GM19397 (cell line): Measurements from ENCODE around the gene CLMP.
A peak's percentile ranks its signal among the peaks of the same experiment; 100 is the strongest.
"Not testable (repeated sequence)": the region's sequence is repeated elsewhere in the genome, so short reads cannot be mapped to it uniquely, and the experiment has no call there.

Experiments
- ATAC-seq: cut with Tn5 transposase; IDR thresholded peaks from one replicate; pipeline ENCODE4 v1.9.1; 2021; ENCODE audit warnings: mild to moderate bottlenecking, moderate library complexity; ENCODE audit not compliant: unreplicated experiment

Gene CLMP

GRCh38 chr11:123091506-123091905, 103.5 kb downstream of the CLMP start:
- ATAC-seq: no peak

DNA sequence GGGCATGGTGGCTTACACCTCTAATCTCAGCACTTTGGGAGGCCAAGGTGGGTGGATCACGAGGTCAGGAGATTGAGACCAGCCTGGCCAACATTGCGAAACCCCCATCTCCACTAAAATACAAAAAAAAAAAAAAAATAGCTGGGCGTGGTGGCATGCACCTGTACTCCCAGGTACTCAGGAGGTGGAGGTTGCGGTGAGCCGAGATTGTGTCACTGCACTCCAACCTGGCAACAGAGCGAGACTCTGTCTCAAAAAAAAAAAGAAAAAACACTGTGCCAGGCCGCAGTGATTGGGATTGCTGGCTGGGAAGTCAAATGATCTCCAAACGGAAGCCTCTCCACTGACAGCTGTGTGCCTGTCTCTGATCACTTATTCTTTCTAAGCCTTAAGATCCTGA, 104.9 kb downstream of the CLMP start:
- not testable (repeated sequence) for ATAC-seq

- not testable (repeated sequence) for ATAC-seq
These were observed 106.2 kb downstream of the CLMP start for GRCh38 chr11:123088896-123089295.

GRCh38 chr11:123087657-123088056, 107.4 kb downstream of the CLMP start:
- ATAC-seq: peak; percentile 57

DNA sequence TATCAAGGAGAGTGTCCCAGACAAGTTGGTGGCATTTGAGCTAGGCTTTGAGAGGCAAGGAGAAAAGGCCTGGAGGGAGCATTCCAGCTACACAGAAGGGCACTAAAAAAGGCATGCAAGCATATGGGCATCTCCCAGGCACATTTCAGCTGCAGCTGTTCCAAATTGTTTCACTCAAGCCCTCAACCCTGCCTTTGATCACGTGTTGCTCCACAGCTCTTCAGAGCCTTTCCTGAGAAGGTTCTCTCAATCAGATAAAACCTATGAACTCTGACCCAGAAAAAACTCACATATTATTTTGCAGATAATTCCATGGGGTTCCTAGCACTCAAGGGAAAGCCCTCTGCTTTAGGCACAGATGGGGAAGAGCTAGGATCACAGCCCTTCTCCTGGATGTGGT, 108.7 kb downstream of the CLMP start:
- no peak for ATAC-seq

- no peak for ATAC-seq
These were observed 109.6 kb downstream of the CLMP start for GRCh38 chr11:123085497-123085896.

GRCh38 chr11:123084454-123084853, 110.6 kb downstream of the CLMP start:
- no peak for ATAC-seq

GRCh38 chr11:123083623-123084029, 111.4 kb downstream of the CLMP start:
- ATAC-seq: no peak

DNA sequence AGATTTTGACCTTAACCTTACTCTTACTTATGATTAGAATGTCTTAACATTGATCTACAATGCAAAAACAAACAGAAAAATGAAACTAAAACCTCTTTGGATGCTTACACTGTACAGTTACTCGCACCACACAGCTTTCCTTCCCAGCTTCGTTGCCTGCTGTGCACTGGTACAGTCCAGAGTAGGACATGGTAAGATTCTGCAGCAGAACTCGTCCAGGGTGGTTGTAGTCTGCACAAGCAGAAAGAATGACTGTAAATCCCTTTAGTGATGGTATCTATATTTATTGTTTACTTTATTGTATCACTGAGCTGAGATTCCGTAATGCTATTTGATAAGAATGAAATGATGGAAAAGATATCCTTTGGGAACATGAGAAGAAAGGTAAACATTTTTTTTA, 112.1 kb downstream of the CLMP start:
- ATAC-seq: no peak

GRCh38 chr11:123080015-123080414, 115.0 kb downstream of the CLMP start:
- ATAC-seq: no peak

DNA sequence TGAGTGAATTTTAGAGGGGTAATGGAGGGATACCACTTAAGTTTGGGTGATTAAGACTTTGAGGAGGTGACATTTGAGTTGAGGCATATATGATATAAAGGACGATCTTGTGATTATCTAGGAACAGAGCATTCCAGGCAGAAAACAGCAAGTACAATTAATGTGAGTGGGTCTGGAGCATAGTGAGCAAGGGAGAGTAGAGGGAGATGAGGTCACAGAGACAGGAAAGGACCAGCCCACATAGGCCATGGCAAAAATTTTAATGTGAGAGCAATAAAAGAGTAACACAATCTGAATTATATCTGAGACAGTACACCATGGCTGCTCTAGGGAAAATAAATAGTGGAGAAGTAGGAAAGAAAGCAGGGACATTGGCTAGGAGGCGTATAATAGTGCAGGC, 118.6 kb downstream of the CLMP start:
- ATAC-seq: no peak

GRCh38 chr11:123073343-123074057, 121.5 kb downstream of the CLMP start:
- ATAC-seq: no peak

DNA sequence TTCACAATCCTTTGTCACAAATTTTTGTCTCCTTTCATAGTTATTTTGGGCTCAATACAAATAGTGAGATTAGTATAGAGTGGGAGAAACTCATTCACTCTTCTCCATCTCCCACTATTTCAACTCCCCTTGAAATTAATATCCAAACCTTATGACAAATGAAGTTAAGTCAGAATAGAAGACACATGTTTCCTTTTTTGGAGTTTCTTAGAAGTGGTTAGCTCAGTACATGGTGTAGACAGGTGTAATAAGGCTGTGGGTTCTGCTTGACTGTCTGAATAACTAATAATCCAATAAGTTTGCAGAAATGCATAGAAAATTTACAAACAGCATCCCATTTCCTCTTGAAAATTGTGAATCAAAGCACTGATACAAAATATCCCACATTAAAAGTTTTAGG, 122.3 kb downstream of the CLMP start:
- ATAC-seq: no peak

GRCh38 chr11:123072332-123072761, 122.7 kb downstream of the CLMP start:
- no peak for ATAC-seq

DNA sequence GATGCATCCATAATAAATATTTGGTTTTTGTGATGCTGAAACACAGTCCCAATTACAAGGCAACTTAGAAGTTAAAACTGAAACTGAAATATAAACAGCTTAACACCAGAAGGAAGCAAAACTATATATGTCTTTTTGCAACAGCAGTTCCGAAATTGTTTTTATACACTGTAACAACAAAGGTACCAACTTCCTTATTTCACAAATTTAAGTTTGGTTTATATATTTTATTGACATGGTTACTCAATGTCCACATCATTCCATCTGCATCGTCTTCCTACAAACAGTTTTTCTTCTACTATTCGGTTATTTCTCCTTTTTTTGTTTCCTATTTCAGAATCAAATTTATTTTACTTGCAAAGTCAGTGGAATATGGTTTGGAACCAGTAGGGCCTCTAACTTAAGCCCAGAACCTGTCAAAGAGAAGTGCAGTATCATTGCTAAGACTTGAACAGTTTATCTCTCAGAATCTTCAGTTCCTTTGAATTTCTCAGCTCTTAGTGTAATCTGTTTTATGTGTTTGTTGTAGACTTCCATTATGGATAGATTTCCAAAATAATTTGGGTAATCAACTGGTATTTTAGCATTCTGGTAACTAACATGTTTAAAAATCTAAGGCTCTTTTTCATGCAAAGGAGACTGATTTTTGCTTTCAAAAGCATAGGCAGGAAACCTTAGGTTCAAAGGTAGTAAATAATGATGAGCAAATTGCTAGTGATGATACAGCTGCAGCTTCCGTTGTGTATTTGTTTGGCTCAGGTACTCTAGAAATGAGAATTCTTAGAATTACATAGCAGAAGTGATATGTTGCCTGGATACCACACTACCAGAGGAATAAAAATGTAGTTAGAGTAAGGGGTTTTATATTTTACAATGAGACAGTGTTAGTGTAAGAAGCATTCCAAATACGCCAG, 124.9 kb downstream of the CLMP start:
- peak; percentile 47 for ATAC-seq

GRCh38 chr11:123065621-123066020, 129.4 kb downstream of the CLMP start:
- ATAC-seq: no peak

GRCh38 chr11:123063826-123064657, 131.0 kb downstream of the CLMP start:
- no peak for ATAC-seq

DNA sequence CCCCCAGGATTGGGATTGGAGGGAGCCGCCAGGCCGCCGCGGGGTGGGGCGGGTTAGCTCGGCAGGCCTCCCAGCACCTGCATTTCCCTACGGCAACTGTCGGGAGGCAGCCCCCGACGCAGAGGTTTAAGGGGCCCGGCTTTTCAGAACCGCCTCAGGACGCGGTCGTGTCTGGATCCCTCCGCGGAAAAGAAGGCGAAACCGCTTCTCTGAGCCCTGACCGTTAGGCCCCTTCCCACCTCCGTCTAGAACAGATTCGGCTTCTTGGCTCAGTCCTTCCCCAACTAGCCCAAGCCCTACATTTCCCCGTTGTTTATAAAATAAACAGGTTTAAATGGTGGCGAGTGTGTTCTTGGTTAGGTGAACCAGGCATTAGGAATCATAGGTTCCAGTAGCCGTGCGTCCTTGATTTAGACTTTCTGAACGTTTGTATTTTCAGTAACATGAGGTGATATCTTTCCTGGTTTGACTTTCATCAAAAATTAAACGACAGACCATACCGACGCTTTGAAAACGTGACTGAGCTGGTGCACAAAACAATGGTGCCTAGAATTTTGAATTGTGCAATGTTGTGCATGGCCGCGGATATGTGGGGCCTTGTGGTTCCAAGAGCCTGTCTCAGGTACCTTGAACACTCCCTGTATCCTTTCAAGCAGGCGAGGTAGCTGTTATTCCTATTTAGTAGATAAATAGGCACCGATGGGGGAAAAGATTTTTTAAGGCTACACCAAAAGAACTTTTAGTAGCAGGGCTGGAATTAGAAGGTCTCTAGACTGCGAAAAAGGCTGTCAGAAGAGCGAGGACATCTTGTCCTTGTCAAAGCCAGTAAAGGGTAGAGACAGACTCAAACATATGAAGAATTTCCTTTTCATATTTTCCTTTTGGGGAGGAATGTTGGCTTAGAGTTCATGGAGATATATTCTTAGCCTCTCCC, 131.9 kb downstream of the CLMP start:
- no peak for ATAC-seq

DNA sequence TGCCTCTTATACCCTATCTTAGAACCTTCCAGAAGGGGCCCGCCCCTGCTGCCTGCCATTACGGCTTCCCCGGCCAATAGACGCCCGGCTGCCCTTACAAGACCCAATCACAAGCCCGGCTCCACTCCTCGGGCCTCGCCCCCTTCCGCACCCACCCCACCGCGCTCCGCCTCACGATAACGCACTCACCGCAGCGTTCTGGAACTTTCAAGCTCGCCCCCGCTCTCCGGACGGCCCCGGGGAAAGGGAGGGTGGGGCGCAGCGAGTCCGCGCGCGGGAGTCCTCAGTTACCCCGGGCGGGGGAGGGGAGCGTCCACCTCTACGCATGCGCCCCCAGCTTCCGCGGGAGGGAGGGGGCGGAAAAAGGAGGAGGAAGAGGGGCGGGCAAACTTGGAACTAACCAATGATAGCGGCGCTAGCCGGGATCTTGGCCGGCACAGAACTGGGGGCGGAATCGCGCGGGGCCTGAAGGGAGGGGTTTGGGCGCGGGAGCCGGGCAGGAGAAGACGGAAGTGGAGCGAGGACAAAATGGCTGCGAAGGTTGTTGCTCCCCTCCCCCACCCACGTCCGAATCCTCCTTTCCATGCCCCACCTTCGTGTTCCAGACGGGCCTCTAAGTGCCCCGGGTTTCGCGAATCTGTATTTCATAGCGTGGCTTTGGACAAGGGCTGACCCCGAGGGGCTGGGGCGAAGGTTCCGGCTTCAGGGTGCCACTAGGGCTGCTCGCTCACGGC, 132.7 kb downstream of the CLMP start:
- peak; percentile 86 for ATAC-seq
